ENCODE data around the gene BUD13.

DNA sequence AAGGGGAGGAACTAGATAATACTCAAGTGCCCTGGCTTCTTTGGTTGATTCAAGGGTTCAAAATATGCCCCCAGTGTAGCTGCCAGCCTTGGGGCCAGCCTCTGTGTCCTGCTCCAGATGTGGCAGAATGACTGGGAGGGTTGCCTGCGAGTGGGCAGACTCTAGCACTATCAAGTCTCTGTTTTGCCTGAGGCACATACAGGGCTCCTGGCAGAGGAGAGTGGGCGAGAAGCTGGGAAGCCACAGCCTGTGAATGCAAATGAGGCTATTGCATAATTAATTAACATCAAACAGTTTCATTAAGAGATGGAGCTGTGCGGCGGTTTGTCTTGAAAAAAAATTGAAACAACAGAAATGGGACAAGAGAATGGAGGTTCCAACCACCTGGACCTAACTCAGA is 50.8 kb downstream of the BUD13 start:
- TF ChIP-seq, protein P1, sequence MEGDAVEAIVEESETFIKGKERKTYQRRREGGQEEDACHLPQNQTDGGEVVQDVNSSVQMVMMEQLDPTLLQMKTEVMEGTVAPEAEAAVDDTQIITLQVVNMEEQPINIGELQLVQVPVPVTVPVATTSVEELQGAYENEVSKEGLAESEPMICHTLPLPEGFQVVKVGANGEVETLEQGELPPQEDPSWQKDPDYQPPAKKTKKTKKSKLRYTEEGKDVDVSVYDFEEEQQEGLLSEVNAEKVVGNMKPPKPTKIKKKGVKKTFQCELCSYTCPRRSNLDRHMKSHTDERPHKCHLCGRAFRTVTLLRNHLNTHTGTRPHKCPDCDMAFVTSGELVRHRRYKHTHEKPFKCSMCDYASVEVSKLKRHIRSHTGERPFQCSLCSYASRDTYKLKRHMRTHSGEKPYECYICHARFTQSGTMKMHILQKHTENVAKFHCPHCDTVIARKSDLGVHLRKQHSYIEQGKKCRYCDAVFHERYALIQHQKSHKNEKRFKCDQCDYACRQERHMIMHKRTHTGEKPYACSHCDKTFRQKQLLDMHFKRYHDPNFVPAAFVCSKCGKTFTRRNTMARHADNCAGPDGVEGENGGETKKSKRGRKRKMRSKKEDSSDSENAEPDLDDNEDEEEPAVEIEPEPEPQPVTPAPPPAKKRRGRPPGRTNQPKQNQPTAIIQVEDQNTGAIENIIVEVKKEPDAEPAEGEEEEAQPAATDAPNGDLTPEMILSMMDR (IDR thresholded peaks at IDR 0.05) = no peak
- TF ChIP-seq, protein P2, sequence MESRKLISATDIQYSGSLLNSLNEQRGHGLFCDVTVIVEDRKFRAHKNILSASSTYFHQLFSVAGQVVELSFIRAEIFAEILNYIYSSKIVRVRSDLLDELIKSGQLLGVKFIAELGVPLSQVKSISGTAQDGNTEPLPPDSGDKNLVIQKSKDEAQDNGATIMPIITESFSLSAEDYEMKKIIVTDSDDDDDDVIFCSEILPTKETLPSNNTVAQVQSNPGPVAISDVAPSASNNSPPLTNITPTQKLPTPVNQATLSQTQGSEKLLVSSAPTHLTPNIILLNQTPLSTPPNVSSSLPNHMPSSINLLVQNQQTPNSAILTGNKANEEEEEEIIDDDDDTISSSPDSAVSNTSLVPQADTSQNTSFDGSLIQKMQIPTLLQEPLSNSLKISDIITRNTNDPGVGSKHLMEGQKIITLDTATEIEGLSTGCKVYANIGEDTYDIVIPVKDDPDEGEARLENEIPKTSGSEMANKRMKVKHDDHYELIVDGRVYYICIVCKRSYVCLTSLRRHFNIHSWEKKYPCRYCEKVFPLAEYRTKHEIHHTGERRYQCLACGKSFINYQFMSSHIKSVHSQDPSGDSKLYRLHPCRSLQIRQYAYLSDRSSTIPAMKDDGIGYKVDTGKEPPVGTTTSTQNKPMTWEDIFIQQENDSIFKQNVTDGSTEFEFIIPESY (IDR thresholded peaks at IDR 0.05; ENCODE audit: borderline replicate concordance, low read depth) = no peak
- TF ChIP-seq EP300 (IDR thresholded peaks at IDR 0.05; ENCODE audit: borderline replicate concordance in 1 of 2, low read depth in 1 of 2, low read length in 1 of 2) = no peak
- TF ChIP-seq POLR2AphosphoS5 (IDR thresholded peaks at IDR 0.05; ENCODE audit: low read depth, low read length) = no peak
- TF ChIP-seq, protein P3, sequence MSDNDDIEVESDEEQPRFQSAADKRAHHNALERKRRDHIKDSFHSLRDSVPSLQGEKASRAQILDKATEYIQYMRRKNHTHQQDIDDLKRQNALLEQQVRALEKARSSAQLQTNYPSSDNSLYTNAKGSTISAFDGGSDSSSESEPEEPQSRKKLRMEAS (IDR thresholded peaks at IDR 0.05; ENCODE audit: low read depth) = no peak

Data from SK-N-SH (cell line).